ENCODE measurements around the gene PPA2. TPM values are rescaled to one million over a fixed set of nuclear protein-coding genes. Genes with fewer than 3 reads are reported as not detected.

The PPA2 gene
- total RNA-seq, 1 donor from 2014 or later = 157 TPM

GRCh38 chr4:105389167-105389566 is 84.7 kb downstream of the PPA2 start:
- DNase-seq = no peak

DNA sequence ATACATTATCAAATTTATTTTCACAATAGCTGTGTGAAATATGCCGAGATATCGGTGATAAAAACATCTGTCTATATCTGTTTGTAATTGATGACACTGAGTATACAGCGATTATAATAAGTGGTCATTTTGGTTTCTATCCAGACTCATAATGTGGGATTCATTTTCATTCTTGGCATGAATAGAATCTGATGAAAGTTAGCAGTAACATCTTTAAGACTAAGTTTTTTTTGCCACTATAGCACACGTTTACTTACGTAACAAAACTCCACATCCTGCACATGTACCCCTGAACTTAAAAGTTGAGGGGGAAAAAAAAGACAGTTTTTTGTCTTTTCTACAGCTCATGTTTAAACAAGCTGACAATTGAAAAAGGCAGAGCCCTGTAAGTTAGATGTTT is 86.4 kb downstream of the PPA2 start:
- DNase-seq = peak; percentile 18

DNA sequence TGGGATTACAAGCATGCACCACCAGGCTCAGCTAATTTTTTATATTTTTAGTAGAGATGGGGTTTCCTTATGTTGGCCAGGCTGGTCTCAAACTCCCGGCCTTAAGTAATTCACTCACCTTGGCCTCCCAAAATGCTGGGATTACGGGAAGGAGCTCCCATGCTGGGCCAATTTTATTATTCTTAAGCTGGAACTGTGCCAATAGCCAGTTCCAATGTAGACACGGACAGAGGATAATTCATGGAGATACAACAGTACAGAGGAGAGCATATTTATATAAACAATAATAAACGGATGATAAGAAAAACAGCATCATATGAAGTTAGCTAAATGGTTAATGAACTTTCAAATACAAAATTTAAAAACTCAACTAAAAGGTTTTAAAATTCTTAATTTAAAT is 87.8 kb downstream of the PPA2 start:
- no peak for DNase-seq

- no peak for DNase-seq
These were observed 99.8 kb downstream of the PPA2 start for GRCh38 chr4:105374071-105374470.

DNA sequence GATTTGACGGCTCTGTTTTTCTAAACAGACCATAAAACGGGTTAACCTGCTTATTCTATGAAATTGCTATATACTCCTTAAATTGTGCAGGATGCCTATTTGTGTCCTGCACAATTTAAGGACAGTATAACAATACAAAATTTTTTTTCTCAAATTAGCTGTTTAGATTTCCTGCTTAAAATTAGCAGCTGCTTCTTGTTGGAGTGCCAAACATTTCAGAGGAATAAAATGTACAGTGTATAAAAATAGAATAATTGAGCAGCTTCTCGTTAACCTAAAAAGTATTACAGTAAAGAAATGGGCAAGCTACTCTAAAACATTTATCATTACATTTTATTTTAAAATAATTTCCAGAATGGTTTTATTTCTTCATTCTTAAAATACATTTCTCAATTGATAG is 100.5 kb downstream of the PPA2 start:
- DNase-seq = no peak

DNA sequence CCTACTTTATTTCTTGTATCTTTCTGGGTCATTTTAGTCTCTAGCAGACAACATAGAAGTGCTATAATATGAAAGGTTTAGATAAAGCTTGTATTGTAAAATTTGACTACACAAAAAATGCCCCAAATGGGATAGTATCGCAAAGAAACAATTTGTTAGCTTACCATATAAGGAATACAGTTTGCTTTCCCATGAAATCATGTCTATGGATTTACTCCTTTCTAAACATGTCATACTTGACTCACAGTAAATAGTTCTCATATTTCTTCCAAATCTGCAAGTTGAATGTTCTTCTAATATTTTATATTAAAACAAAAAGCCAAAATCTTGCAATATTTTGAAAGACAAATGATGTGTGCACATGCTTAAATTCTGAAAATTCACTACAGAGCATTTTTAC is 103.9 kb downstream of the PPA2 start:
- no peak for DNase-seq

- peak; percentile 84 for DNase-seq
These were observed 112.8 kb downstream of the PPA2 start for GRCh38 chr4:105361053-105361452.

DNA sequence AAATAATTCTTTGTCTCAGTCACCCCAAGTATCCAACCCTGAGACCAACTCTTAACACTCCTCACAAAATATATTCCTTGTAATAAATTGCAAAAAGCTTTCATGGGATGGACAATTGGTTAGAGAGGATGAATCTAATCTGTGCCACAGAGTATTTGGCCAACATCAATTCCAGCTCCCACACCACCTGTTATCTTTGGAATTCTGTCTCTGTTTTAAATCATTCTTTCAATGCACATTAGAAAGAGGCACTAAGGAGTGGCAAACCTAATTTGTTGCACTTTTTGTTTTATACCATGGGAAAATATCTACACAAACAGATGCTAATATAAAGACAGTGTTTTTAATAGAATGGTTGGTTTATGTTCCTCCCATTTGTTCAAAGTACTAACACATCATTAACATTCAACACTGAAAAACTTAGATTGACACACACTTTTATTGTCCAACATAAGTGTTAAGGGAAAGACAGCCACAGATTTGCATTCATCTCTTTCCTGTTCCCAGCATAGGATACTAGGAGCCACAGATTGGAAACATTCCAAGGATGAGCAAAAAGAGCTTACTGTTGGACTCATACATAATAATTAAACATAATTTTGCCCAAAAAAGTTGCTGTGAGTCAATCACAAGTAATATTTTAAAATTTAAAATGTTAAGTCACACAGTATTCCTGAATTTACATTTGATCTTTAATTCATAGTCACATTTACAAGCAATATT is 116.4 kb downstream of the PPA2 start:
- peak; percentile 50 for DNase-seq

- peak; percentile 20 for DNase-seq
These were observed 117.7 kb downstream of the PPA2 start for GRCh38 chr4:105356194-105356593.

DNA sequence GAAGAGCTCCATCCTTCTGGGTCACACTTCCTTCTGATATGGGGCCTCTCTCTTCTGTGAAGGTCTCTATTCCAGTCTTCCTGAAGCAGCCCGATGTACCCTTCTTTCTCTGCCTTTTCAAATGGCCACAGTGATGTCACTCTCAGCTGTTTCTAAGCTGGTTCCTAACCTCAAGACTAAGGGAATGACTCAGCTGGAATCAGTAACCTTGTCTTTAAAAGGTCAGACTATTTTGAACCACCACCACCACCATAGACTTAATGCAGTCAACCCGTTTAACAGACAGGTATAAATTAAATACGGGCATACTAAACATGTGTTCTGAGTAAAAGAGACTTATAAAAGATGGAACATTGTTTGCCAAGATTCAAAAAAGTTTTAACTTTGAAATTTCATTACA is 121.0 kb downstream of the PPA2 start:
- DNase-seq = no peak

- DNase-seq = peak; percentile 10
These were observed 122.0 kb downstream of the PPA2 start for GRCh38 chr4:105351861-105352260.

DNA sequence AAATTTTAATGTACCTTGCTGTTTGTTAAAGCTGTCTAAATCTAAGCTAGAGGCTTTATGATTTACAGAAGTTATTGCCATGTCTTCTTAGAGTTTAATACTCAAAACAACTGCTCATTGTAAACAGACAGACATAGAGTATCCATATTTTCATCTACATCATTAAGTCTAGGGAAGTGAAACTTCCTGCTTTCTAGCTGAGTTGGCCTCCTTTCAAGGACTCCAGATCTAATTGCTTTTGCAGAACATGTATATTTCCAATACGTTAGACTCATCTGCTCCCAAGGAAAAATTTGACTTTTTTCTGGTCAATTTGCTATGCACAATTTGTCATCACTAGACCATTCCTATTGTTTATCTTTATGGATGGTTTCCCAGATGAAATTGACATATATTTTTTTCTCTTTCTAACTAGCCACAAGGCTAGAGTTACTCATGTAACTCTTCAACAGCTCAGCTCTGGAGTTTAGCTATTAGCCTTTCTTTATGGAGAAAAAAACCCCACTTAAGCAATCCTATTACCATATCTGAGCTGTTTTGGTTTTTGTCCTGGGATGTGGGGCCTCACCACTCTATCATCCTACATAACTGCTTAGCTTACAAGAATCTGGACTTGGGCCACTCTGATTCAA is 122.9 kb downstream of the PPA2 start:
- DNase-seq = peak; percentile 80

DNA sequence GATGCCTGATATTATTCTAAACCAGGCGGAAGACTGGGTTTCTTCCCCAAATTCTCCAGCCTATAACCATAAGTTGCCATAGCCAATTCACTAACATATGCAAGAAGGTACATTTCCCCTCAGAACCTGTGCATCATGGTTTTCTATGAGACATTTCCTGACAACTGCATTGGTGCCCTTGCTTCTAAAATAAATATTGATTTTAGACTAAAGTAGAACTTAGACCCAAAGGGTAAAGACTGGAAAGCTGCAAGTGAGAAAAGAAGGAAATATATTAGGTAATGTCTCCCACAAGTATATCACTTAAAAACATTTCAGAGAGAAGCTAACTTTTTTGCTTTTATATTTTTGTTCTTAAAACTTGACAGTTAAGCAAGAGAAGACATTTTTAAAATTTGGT is 125.1 kb downstream of the PPA2 start:
- DNase-seq = no peak

GRCh38 chr4:105346869-105347268 is 127.0 kb downstream of the PPA2 start:
- no peak for DNase-seq

DNA sequence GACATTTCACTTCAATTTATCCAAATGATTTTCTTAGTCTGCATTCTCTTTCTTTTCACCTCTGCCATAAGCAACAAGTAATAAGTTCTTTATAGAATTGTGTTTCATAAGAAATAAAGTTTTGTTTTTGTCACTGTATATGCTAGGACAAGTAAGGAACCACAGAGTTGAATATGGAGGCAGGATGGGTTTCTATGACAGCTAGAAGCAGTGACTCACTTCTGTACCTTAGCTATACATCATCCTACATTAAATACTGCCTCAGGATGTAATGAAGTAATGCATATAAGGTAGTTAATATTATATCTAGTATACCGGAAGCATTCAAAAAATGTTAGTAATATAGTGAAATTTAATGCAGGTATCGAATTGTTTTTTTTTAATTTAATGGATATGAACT is 128.0 kb downstream of the PPA2 start:
- no peak for DNase-seq

- DNase-seq = no peak
These were observed 128.5 kb downstream of the PPA2 start for GRCh38 chr4:105345358-105345757.

GRCh38 chr4:105344141-105344540 is 129.7 kb downstream of the PPA2 start:
- peak; percentile 18 for DNase-seq

DNA sequence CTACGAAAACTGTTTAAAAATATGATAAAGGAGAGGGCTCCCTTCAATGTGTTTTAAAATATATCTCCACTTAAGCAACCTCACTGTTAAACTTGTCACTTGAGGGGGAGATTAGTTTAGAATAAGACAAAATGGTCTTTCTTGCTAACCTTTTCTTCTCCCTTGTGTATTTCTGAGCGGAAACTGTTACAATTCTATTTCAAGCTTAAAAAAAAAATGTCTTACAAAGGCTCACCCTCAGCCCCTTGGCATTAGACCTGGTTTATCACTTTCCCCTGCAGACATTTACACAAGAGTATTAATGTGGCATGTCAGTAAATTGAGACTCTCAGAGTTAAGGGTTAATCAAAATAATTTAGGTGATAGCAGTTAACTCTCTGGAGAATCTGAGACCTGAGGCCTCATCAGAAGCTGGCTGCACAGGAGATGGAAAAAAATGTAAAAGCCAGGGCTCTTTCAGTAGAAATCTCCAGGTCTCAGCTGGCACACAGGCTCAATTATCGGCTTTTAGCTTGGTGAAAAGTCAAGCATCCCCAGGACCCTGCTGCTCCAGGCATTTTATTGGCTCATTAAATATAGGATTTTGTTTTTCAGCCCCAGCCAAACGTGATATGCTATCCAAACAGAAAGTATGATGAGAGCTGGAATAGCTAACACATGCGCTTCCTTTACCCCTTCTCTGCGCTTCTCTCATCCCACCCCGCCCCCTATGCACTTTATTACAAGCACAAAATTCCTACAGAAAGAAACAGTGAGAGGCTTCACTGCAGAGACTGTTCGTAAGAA is 130.5 kb downstream of the PPA2 start:
- peak; percentile 75 for DNase-seq

GRCh38 chr4:105329081-105329480 is 144.8 kb downstream of the PPA2 start:
- DNase-seq = no peak

DNA sequence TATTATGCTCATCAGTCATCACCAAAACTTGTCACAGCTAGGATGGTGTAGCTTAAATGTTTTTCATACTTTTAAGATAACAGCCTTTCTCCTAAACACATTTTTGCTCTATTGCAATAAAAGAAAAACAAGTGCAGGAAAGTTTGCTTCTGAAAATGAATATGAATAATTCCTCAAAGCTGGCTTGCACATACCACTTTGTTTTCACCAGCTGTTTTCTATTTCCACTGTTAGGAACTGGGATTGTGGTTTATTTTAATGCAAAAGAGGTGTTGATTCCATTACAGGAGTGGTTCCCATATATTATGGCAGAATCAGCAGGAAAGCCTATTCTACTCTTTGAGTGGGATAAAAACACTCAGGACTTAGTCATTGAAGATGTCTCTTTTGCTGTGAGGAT is 145.9 kb downstream of the PPA2 start:
- DNase-seq = no peak

GRCh38 chr4:105327222-105327621 is 146.6 kb downstream of the PPA2 start:
- DNase-seq = no peak
